ES-I3 (cell line): ENCODE data around the gene ADGRL2.

Experiments used
- H3K36me3 ChIP-seq: 2 replicates; pipeline ENCODE4 v1.6.1; 2013; ENCODE audit warnings: mild to moderate bottlenecking, low read length, control low read depth, moderate library complexity; ENCODE audit not compliant: insufficient read depth
- H3K4me1 ChIP-seq: 2 replicates; pipeline ENCODE4 v1.6.1; 2013; ENCODE audit warnings: mild to moderate bottlenecking, control low read depth, low read length; ENCODE audit not compliant: insufficient read depth
- H3K9ac ChIP-seq: 2 replicates; pipeline ENCODE4 v1.6.1; 2013; ENCODE audit warnings: low read depth, mild to moderate bottlenecking, low read length, moderate library complexity
- H3K9me3 ChIP-seq: 2 replicates; pipeline ENCODE4 v1.6.1; 2013; ENCODE audit warnings: mild to moderate bottlenecking, low read length, moderate library complexity; ENCODE audit not compliant: control insufficient read depth, insufficient read depth

The ADGRL2 gene

DNA sequence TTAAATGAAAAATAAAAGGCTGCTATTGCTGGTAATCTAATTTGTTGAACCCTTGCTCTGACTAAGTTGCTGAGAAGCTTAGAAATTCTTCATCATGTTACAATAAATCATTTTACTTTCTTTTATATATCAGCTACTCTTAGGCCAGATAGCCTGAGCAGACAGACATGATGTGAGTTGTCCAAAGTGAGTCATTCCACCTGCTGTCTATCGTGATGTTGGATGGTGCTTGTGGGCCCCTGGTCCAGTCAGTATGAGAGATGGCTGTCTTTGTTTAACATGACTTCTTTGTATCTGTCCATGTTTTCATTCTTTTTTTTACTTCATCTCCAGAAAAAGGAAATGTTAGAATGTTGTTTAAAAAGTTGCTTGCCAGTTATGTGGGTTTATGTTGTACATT lies 188.8 kb downstream of the ADGRL2 start:
- no peaks in the 10 kb centered on the region for H3K9me3 ChIP-seq
- H3K36me3 ChIP-seq: peaks cover 16% of the 10 kb centered on the region
- no peak overlapping the region for H3K9ac ChIP-seq
- no peaks in the 10 kb centered on the region for H3K4me1 ChIP-seq

DNA sequence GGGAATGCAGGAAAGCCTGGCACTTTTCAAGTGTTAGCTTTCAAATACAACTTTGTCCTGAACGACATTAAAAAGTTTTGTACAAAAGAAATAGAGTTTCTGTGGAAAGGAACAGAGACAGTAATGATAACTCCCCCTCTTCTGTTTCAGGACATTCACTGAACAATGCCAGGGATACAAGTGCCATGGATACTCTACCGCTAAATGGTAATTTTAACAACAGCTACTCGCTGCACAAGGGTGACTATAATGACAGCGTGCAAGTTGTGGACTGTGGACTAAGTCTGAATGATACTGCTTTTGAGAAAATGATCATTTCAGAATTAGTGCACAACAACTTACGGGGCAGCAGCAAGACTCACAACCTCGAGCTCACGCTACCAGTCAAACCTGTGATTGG lies 189.5 kb downstream of the ADGRL2 start:
- H3K9me3 ChIP-seq: no peaks in the 10 kb centered on the region
- H3K9ac ChIP-seq: no peak overlapping the region
- H3K36me3 ChIP-seq: peaks cover 13% of the 10 kb centered on the region
- no peaks in the 10 kb centered on the region for H3K4me1 ChIP-seq

DNA sequence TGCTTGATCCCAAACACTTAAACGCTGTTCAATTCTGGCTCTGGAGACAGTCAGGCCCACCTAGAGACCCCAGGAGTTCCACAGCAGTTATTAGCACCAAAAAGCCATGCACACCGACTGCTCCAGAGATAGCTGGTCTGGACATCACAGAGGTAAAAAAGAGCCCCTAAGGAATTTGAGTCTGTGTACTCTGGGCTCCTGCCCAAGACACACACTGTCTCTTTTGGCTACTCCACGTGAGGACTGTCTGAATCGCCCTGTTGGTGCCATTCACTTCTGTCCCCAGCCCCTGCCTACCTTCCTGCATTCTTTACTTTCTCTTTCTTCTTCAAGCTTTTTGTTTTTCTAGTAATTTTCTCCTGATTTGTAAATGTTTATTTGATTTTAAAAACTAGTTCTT lies 197.4 kb downstream of the ADGRL2 start:
- no peaks in the 10 kb centered on the region for H3K9me3 ChIP-seq
- H3K36me3 ChIP-seq: no peaks in the 10 kb centered on the region
- H3K9ac ChIP-seq: no peak overlapping the region
- no peaks in the 10 kb centered on the region for H3K4me1 ChIP-seq

DNA sequence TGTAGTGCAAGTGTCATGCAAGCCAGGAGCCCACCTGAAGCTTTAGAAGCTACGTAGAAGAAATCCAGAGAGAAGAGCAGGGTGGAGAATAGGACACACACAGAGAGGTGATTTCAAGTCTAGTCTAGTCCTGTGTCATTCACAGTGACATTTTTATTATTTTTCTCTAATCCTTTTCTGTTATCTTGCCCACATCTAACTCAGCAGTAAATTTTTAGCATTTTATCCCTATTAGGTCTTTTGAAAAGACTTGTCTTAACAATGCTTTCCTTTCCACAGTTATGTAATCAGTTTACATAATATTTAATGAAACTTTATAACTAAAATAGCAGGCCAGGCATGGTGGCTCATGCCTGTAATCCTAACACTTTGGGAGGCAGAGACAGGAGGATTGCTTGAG lies 198.6 kb downstream of the ADGRL2 start:
- Histone ChIP-seq H3K9ac (no peak overlapping the region), H3K36me3 (no peaks in the 10 kb centered on the region), H3K9me3 (no peaks in the 10 kb centered on the region), H3K4me1 (no peaks in the 10 kb centered on the region)

DNA sequence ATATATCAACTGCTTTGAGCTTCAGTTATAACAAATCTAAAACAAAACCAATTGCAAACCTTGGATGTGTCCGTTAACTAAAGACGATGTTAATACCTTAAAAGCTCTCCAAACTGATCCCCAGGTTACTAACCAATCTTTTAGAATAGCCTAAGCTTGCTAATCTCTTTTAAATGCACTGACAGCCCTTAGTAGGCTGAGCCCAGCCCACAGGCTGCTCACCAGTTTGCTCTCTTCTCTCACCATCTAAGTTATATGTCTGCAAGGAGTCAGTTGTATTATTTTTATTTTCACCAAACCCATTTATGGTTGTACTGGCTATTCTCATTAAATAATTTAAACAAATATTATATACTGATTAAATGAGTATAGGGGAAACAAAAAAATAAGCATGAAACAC lies 199.5 kb downstream of the ADGRL2 start:
- H3K4me1 ChIP-seq: no peaks in the 10 kb centered on the region
- no peak overlapping the region for H3K9ac ChIP-seq
- H3K9me3 ChIP-seq: no peaks in the 10 kb centered on the region
- H3K36me3 ChIP-seq: no peaks in the 10 kb centered on the region

DNA sequence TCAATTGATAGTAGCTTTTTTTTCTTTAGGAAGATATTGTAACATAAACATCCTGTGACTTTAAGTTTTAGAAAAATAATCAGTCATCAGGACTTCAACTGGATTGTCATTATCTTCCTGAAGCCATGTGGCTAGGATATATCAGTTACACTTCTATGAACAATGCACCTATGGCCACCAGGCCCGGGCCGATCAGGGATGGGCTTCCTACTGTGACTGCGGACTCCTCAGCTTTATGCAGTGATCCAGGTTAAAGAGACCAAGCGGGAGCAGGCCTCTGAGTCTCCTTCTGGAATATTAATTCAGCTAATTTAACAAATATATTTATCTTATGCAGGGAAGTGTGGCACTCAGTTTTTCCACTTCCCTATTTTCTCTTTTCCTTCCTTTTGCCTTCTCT lies 200.6 kb downstream of the ADGRL2 start:
- Histone ChIP-seq H3K9ac (no peak overlapping the region), H3K4me1 (no peaks in the 10 kb centered on the region), H3K9me3 (no peaks in the 10 kb centered on the region), H3K36me3 (no peaks in the 10 kb centered on the region)

DNA sequence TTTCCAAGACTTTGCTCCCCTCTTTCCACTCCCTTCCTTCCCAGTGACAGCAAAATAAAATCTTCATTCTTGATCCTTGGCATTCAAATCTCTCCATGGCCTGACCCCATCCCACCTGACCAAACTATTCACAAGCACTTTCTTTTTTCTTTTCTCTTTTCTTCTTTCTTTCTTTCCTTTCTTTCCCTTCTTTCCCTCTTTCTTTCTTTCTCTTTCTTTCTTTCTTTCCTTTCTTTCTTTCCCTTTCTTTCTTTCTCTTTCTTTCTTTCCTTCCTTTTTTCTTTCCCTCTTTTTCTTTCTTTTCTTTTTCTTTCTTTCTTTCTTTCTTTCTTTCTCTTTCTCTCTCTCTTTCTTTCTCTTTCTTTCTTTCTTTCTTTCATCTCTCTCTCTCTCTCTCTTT lies 207.1 kb downstream of the ADGRL2 start:
- H3K4me1 ChIP-seq: no peaks in the 10 kb centered on the region
- H3K9me3 ChIP-seq: no peaks in the 10 kb centered on the region
- H3K9ac ChIP-seq: no peak overlapping the region
- no peaks in the 10 kb centered on the region for H3K36me3 ChIP-seq

DNA sequence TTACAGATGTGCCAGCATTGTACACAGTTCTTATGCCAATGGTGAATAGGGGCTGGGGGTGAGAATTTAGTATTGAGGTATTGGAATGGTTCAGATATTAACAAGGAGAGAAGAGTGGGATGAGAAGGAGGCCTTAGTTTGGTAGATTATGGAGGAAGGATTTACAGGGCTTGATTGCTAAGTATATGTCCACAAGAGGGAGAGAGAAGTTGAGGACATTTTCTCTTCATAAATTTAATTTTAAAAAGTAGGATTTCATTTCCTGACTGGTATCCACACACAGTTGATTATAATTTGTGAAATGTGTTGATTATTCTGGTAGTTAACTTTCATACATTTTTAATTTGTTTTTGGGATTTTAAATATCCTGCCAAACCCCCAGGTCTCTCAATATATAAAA lies 213.0 kb downstream of the ADGRL2 start:
- no peaks in the 10 kb centered on the region for H3K36me3 ChIP-seq
- H3K9me3 ChIP-seq: no peaks in the 10 kb centered on the region
- H3K9ac ChIP-seq: no peak overlapping the region

DNA sequence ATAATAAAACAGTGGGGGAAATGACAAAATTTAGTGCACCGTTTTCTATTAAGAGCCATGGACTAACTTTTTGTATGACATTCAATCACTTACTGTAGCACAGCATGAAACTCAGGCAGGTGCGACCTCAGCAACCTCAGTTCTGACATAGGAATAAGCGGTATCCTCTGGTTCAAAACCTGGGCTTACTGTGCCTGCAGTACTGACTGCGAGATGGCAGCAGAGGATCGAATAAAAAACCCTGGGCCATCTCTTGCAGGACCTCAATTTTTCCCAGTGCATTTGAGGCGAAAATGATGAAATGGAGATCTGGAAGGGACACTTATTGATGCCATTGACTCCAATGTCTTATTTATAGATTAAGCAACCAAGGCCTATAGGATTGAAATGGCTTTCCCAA lies 214.7 kb downstream of the ADGRL2 start:
- Histone ChIP-seq H3K36me3 (no peaks in the 10 kb centered on the region), H3K9ac (no peak overlapping the region), H3K9me3 (no peaks in the 10 kb centered on the region), H3K4me1 (no peaks in the 10 kb centered on the region)

More for the DNA sequence above, 213.0 kb downstream of the ADGRL2 start:
- H3K4me1 ChIP-seq: no peaks in the 10 kb centered on the region

DNA sequence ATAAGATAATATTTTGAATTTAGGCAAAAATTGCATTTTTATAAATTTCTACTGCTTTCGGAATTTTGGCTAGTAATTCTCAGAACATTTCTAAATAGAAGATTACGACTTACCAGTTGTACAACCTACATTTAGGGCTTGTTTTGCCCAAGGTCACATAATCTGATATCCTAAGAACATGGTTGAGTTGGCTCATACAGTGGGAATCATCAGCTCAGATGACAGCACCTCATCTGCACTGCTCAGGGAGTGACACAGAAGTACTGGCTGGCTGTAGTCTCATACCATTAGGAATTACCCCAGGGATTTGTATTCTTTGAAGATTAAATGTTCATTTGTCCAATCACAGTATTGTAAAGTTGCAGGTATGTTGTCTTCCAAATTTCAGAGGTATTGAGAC lies 217.6 kb downstream of the ADGRL2 start:
- Histone ChIP-seq H3K9ac (no peak overlapping the region), H3K9me3 (no peaks in the 10 kb centered on the region; the same call in 1 of the 2 replicates), H3K36me3 (no peaks in the 10 kb centered on the region), H3K4me1 (no peaks in the 10 kb centered on the region)

DNA sequence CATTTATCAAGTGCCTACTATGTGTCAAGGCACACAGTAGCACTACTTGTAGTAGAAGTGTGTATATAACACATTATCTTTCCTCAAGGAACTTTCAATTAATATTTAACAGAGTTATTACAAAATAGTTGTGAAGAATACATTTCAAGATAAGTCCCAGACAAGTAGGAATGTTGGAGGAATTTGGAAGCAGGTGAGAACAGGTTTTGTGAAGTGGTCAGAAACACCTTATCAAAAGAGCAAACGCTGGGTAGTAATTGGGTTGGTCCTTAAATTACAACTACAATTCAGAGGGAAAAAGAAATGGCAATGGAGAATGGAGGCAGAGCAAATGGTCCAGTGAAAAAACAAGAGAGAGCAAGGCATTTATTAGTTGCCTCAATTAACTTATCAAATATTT lies 218.8 kb downstream of the ADGRL2 start:
- no peaks in the 10 kb centered on the region; the same call in 1 of the 2 replicates for H3K9me3 ChIP-seq
- no peaks in the 10 kb centered on the region for H3K4me1 ChIP-seq
- H3K9ac ChIP-seq: no peak overlapping the region
- no peaks in the 10 kb centered on the region for H3K36me3 ChIP-seq

DNA sequence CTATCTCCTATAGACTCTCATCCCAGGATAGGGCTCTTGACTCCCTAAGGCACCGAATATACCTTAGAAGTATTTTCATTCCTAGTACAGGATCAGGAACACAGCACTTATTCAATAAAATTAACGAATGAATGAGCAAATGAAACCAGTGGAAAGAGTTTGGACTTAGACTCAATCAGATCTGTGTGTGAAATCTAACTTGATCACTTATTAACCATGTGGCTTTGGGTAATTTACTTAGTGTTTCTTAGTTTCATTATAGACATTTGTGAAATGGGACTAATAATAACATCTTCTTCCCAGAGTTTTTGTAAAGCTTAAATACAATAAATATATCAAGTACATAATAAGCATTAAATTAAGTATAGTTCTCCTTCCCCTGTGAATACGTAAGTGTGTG lies 230.1 kb downstream of the ADGRL2 start:
- H3K4me1 ChIP-seq: no peaks in the 10 kb centered on the region
- H3K9ac ChIP-seq: no peak overlapping the region
- H3K36me3 ChIP-seq: no peaks in the 10 kb centered on the region
- H3K9me3 ChIP-seq: no peaks in the 10 kb centered on the region

DNA sequence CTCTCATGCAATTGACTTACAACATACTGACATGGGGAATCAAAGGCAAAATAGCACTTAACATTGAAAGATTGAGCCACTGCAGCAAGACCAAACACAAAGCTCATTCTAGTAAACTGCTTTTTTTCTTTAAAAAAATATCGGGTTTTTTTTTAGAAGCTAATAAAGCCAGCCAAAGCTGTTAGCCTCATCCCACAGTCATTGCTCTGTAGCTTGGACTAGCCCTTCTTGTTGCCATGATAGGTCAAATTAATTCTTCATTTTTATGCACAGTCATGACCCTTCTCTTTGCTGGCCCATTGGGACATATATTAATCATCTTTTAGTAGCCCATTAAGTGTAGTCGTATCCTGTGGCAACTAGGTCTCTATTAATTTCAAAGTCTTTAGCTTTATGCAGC lies 231.3 kb downstream of the ADGRL2 start:
- no peaks in the 10 kb centered on the region for H3K36me3 ChIP-seq
- H3K4me1 ChIP-seq: no peaks in the 10 kb centered on the region
- H3K9me3 ChIP-seq: no peaks in the 10 kb centered on the region
- no peak overlapping the region for H3K9ac ChIP-seq

DNA sequence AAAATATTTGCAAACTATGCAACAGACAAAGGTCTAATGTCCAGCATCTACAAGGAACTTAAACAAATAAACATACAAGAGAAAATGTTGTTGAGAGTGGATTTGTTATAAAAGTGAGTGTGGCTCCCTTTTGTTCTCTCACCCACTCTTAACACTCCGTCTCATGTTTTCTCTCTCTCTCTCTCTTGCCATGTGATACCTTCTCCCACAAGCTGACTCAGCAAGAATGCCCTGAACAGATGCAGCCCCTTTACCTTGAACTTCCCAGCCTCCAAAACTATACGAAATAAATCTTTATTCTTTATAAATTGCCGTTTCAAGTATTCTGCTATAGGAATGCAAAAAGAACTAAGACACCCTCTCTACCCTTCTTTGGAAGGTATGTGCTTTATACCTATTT lies 234.1 kb downstream of the ADGRL2 start:
- Histone ChIP-seq H3K4me1 (no peaks in the 10 kb centered on the region), H3K36me3 (no peaks in the 10 kb centered on the region), H3K9ac (no peak overlapping the region), H3K9me3 (no peaks in the 10 kb centered on the region)
